Stimulated activated effector memory CD8-positive, alpha-beta T cell treated with anti-CD3 and anti-CD28 coated beads, Interleukin-12 subunit alpha, Interleukin-12 subunit beta, amount 100 ng/mL, for 72 hours (primary cell): ENCODE results near the gene PRR19.
"Not testable (repeated sequence)": the region's sequence is repeated elsewhere in the genome, so short reads cannot be mapped to it uniquely, and the experiment has no call there.

Experiments
- ATAC-seq: fragments of 150-1000 bp; cut with Tn5 transposase; 2 replicates; pipeline ENCODE4 v1.10.0; 2021
- DNase-seq, 2 donors: peaks; one replicate each; pipeline ENCODE4 v3.0.0; 2021 to 2022; ENCODE audit warnings: low spot score in 2 of 2
- H3K27ac Mint-ChIP-seq: one replicate; pipeline ENCODE4 v1.8.0; 2022; ENCODE audit warnings: mild to moderate bottlenecking, mixed read lengths
- H3K36me3 Mint-ChIP-seq: one replicate; pipeline ENCODE4 v1.8.0; 2022; ENCODE audit warnings: mild to moderate bottlenecking, mixed read lengths
- H3K4me1 Mint-ChIP-seq: one replicate; pipeline ENCODE4 v1.8.0; 2022; ENCODE audit warnings: mixed read lengths
- H3K4me3 Mint-ChIP-seq: one replicate; pipeline ENCODE4 v1.8.0; 2022; ENCODE audit warnings: mild to moderate bottlenecking, mixed read lengths
- H3K9me3 Mint-ChIP-seq: one replicate; pipeline ENCODE4 v1.8.0; 2022; ENCODE audit warnings: mixed read lengths

The PRR19 gene, protein sequence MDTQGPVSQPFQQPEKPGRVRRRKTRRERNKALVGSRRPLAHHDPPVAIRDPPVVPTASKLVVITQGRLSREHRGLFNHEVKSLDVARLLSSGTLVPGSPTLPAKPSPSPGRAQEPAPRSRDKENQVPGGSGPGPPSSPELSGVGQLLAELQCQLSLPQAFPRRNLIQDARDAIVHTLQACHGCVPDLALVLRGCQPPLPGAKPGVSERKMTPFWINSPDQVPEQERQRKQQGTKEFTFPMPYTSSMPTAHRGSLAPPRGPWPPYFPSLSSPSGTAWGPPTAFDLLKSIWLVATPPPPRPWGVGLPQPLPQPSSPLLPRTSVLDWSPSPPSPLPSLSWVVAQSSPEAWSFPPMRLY

DNA sequence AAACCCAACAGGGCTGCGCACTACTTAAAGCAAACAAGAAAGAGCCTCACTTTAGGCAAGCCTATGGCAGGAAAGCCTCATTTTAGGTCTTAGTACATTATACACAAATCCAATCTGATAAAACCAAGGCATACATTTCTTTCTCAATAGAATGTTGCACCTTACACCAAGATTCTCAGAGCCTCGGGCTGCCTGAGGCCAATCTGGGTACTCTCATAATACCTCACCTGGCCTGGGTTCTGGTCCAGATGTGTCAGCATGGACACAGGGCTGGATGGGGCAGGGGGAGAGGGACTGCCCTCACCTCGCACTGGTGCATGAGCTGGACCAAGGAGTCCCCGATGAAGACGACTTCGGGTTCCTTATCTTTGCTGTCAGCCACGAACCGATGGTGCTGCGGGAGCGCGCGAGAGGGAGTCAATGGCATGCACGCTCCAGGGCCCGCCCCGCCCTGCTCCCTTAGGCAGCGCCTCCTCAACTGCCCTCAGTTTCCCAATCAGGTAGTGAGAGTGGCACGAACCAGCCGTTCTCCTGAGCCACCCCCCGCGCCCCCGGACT lies at the start of gene PRR19:
Gene PRR19 (plus strand): TSS at position 487 of the 558 bp plus-strand sequence. CDS start 7,453 bp downstream, outside the sequence.
- H3K27ac Mint-ChIP-seq: peak within 1 kb of the TSS; percentile 87
- peak within 1 kb of the TSS; percentile 88 for H3K4me3 Mint-ChIP-seq
- no peaks in the 10 kb centered on the region for H3K9me3 Mint-ChIP-seq
- ATAC-seq: peak; percentile 45
- peaks cover 29% of the 10 kb centered on the region for H3K4me1 Mint-ChIP-seq
- peaks cover 21% of the 10 kb centered on the region for H3K36me3 Mint-ChIP-seq
- DNase-seq: no peak

DNA sequence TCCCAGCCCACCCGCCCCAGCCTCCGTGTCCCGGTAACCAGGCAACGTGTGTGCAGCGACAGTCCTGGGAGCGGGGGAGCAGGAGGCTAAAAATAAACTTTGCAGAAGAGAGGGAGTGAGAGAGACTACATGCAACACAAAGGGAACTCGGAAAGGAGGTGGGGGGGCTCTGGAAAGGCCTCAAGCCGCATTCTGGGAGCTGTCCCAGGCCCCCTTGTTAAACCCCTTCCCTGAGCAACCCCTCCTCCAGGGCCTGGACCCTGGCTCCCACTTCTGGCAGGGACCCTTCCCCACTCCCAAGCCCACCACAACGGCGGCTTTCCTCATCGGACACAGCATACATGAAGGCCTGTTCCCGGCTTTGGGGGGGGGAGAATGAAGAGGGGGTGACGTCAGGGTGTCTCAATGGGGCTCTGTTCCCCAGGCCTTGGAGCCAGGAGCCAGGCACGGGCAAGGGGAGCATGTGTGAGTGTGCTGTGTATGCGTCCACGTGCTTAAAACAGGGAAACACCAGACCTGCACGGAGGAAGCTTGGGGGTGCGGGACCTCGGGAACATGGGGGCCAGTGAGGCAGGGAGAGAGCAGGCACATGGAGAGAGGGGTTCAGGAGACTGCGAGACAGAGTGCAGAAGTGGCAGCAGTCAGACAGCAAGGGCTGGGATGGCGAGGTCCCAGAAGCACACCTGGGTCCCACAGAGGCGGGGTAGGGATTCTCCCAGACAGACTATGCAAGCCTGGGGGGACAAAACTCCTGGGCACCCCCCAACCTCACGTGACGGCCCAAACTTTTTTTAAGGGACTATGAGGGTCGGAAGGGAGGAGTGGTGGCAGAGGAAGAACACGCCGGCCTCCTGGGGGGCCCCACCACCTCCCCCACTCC lies 49.3 kb upstream of the PRR19 start:
- no peak for ATAC-seq
- H3K36me3 Mint-ChIP-seq: peaks cover 25% of the 10 kb centered on the region
- H3K9me3 Mint-ChIP-seq: no peaks in the 10 kb centered on the region

DNA sequence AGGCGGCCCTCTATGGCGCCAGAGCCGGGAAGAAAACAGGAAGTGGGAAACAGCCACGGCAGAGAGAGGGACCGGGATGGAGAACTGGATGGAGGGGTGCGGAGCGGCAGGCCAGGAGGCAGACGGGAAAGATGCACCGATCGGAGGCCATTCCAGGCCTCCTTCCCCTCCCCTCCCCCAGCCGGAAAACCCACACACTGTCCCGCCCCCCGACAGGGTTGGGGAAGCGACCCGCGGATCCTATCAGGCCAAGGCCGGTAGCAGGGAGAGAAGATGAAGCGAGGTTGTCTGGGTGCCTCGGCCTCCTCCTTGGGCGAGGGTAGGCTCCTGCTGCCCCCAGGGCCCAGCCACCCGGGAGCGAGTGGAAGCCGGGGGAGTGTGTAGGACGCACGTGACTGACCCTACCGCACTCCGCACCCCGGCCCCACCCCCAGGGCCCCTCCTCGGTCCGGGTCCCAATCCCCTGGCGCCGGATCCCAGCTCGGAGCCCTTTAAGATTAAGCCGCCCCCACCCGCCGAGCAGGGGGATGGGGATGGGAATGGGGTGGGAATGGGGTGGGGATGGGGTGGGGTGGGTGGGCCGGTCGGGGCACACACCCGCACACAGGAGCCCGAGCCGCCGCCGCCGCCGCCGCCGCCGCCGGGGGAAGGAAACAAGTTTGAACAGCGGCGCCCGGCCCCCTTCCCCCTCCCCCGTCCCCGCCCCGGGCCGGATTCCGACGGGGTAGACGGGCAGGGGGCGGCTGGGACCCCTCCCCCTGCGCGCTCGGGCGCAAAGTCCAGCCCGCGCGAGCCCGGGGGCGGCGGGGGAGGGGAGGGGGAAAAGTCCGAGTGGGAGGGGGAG lies 48.5 kb upstream of the PRR19 start:
- Mint-ChIP-seq H3K9me3 (no peaks in the 10 kb centered on the region), H3K27ac (peak overlapping the region; percentile 99), H3K4me1 (peaks cover 32% of the 10 kb centered on the region), H3K36me3 (peaks cover 24% of the 10 kb centered on the region), H3K4me3 (peak overlapping the region; percentile 95)
- DNase-seq: peak; percentile 34 to 80
- ATAC-seq: peak; percentile 23

More for the DNA sequence above, 49.3 kb upstream of the PRR19 start:
- peak overlapping the region; percentile 99 for H3K27ac Mint-ChIP-seq
- H3K4me1 Mint-ChIP-seq: peaks cover 32% of the 10 kb centered on the region
- DNase-seq: no peak
- H3K4me3 Mint-ChIP-seq: peak overlapping the region; percentile 95

DNA sequence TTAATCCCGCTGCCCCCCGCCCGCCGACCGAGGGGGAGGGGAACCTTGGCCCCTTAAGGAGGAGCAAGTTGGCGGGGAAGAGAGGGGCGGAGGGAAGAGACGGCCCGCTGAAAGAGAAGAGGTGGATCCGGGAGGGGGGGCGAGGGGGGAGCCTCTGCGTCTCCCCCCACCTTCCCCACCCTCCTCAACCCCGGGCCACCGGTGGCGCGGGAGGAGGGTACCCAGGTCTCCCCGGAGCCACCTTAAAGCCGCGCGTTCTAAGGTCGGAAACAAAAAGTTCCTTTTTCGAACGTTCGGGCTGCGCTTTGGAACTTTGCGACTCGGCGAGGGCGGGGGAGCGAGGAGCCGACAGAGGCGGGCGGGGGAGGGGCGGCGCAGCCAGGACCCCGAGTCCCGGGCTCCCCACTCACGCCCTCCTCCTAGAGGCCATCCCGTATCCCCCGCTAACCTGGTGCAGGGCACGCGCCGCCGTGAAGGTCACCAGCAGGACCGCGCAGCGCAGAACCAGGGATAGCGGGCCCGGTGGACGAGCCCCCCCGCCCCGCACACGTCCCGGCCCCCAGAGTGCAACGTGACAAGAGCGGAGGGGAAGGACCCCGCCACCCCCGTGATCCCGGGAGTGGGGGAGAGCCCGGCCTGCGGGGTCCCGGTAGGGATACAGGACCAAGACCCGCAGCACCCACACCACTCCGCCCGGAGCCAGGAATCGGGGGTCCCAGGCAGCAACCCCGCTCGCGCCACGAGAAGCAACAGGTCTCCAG lies 47.7 kb upstream of the PRR19 start:
- peak overlapping the region; percentile 99 for H3K27ac Mint-ChIP-seq
- H3K36me3 Mint-ChIP-seq: peaks cover 16% of the 10 kb centered on the region
- ATAC-seq: peak; percentile 42
- peak overlapping the region; percentile 95 for H3K4me3 Mint-ChIP-seq
- DNase-seq: peak; percentile 50 to 87
- H3K9me3 Mint-ChIP-seq: no peaks in the 10 kb centered on the region
- peaks cover 32% of the 10 kb centered on the region for H3K4me1 Mint-ChIP-seq

DNA sequence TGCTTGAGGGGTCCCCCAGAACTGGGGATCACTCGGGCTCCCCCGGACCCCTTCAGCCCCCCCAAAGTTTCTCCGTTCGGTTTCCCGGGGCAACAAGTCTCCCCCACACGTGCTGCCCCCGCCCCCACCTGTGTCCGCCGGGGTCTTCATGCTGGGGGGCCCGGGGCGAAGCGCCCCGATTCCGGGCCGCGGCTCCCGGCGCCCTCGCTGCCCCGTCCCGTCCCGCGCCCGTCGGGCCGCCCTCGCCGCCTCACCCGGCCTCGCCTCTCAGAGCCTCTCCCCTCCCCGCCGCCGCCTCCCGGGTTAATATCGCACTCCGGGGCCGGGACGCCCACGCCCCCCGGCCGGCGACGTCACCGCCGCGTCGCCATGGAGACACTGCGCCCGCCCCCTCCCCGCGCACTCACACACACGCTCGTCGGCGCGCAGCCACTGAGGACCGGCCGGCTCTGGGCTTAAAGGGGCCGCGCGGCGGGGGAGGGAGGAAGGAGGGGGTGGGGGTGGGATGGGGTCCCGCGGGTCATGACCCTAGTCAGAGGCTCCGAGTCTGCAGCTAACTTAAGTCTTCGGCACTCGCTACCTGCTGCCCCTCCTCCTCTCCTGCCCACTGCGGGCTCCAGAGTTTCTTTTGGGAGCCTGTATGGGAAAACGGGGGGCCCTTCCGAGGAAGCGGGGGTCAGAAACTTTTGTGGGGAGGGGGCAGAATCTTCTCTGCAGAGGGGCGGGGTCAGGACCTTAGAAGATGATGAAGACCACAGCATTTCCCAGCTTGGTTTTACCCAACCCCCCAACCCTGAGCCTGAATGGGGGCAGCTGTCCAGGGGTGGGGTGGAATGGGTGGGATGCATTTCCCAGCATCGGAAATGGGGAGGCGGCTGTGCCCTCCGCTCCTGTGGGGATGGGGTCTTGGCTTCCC lies 46.8 kb upstream of the PRR19 start, which contains the start of gene ERF:
Gene ERF (minus strand): TSS at position 279 of the 916 bp plus-strand sequence. CDS start 129 bp downstream, at position 150.
- DNase-seq (peak; percentile 94 to 97), ATAC-seq (peak; percentile 88)
- Mint-ChIP-seq H3K9me3 (no peaks in the 10 kb centered on the region), H3K27ac (peak within 1 kb of the TSS; percentile 99), H3K4me1 (peaks cover 32% of the 10 kb centered on the region), H3K4me3 (peak within 1 kb of the TSS; percentile 95), H3K36me3 (peaks cover 8% of the 10 kb centered on the region)

DNA sequence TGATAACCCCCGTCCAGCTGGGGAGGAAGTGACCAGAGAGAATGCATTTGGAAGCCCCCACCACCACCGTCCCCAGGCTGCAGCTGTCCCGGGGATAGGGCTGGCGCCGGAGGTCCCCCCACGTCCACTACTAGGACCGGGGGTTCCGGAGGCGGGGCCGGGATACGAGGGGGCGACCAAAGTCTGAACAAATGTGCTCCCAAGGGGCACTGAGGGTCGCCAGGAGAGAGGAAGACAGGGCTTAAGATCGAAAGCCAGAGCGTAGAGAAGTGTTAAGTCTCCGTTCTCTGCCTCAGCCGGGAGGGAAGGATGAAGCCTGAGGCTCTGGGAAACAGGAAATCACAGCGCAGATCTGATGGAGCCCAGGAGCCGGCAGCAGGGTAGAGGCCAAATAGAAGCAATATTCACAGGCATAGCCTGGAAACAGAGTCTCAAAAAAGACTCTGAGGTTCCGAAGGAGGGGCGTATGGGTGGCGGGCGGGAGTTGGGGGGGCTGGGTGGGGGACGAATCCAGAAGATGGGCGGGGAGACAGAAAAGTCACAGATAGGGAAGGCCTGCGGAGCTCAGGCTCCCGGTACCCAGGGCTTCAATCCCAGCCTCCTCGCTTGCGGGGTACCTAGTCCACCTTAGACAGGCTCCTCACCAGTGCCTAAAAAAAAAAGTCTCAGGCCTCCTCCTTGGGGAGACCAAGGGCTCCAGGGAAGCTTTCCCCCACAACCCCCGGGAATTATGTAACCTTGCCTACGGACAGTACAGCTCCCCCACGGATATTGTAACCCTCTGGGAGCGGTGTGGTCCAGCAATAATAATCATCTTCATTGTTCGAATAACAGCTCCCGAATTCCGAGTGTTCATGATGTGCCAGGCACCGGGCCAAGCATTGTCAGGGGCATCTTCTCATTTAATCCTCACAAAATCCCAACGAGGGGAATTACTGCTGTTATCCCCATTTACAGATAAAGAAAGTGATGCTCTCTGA lies 45.9 kb upstream of the PRR19 start:
- Mint-ChIP-seq H3K4me1 (peaks cover 32% of the 10 kb centered on the region), H3K27ac (peak overlapping the region; percentile 99)

DNA sequence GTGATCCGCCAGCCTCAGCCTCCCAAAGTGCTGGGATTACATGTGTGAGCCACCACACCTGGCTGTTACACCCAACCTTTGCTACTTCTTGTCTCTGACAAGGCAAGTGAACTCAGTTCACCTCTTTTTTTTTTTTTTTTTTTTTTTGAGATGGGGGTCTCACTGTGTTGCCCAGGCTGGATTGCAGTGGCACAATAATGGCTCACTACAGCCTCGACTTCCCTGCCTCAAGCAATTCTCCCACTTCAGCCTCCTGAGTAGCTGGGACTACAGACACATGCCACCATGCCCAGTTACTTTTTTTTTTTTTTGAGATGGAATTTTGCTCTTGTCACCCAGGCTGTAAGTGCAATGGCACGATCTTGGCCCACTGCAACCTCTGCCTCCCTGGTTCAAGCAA lies 44.1 kb upstream of the PRR19 start:
- peaks cover 29% of the 10 kb centered on the region for H3K4me1 Mint-ChIP-seq
- not testable (repeated sequence) for ATAC-seq, DNase-seq

More for the DNA sequence above, 45.9 kb upstream of the PRR19 start:
- H3K9me3 Mint-ChIP-seq: no peaks in the 10 kb centered on the region
- H3K4me3 Mint-ChIP-seq: peak overlapping the region; percentile 95
- no peak for DNase-seq
- peaks cover 8% of the 10 kb centered on the region for H3K36me3 Mint-ChIP-seq
- ATAC-seq: no peak

DNA sequence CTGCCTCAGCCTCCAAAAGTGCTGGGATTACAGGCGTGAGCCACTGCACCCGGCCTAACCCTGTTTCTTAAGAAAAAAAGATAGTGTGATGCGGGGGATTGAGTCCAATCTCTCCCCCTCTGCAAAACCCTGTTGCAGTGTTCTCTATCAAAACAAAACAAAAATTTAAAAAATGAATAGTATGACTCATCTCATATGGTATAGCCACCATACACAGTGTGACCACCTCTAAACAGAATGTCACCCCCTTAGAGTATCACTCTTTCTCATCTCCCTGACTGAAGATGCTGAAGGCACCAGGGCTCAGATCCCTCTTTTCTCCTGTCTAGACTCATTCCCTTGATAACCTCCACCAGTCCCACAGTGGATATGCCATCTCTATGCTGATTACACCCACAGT lies 40.2 kb upstream of the PRR19 start:
- H3K36me3 Mint-ChIP-seq: no peaks in the 10 kb centered on the region
- H3K4me3 Mint-ChIP-seq: no peak overlapping the region
- peak overlapping the region; percentile 72 for H3K27ac Mint-ChIP-seq
- DNase-seq (no peak), ATAC-seq (peak; percentile 87)
- H3K4me1 Mint-ChIP-seq: peaks cover 12% of the 10 kb centered on the region
- H3K9me3 Mint-ChIP-seq: no peaks in the 10 kb centered on the region

More for the DNA sequence above, 44.1 kb upstream of the PRR19 start:
- H3K36me3 Mint-ChIP-seq, H3K27ac Mint-ChIP-seq, H3K4me3 Mint-ChIP-seq, H3K9me3 Mint-ChIP-seq: not testable (repeated sequence)

DNA sequence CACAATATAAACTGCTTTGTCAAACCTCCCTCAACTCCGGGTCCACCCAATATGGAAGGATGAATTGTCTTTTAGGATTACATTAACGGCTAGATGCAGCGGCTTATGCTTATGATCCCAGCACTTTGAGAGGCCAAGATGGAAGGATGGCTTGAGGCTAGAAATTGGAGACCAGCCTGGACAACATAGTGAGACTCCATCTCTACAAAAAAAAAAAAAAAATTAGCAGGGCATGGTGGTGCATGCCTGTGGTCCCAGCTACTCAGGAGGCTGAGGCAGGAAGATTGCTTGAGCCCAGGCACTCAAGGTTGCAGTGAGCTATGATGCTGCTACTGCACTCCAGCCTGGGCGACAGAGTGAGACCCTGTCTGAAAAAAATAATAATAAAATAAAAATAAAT lies 35.8 kb upstream of the PRR19 start:
- H3K27ac Mint-ChIP-seq, H3K36me3 Mint-ChIP-seq, ATAC-seq, H3K4me3 Mint-ChIP-seq, H3K9me3 Mint-ChIP-seq, DNase-seq: not testable (repeated sequence)
- H3K4me1 Mint-ChIP-seq: peaks cover 12% of the 10 kb centered on the region

DNA sequence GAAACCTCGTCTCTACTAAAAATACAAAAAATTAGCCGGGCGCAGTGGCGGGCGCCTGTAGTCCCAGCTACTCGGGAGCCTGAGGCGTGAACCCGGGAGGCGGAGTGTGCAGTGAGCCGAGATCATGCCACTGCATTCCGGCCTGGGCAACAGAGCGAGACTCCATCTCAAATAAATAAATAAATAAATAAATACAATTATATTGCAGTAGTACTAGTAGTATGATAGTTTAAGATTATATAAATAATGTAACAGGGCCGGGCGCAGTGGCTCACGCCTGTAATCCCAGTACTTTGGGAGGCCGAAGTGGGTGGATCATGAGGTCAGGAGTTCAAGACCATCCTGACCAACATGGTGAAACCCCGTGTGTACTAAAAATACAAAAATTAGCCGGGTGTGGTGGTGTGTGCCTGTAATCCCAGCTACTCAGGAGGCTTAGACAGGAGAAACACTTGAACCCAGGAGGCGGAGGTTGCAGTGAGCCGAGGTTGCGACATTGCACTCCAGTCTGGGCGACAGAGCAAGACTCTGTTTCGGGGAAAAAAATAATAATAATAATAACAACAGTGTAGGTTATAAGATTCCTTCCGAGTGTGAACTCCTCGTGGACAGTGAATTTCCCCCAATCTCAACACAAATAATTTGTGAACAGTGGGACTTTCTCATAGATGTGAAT lies 34.9 kb upstream of the PRR19 start:
- not testable (repeated sequence) for DNase-seq, H3K4me1 Mint-ChIP-seq, H3K4me3 Mint-ChIP-seq, H3K9me3 Mint-ChIP-seq, ATAC-seq, H3K36me3 Mint-ChIP-seq, H3K27ac Mint-ChIP-seq

DNA sequence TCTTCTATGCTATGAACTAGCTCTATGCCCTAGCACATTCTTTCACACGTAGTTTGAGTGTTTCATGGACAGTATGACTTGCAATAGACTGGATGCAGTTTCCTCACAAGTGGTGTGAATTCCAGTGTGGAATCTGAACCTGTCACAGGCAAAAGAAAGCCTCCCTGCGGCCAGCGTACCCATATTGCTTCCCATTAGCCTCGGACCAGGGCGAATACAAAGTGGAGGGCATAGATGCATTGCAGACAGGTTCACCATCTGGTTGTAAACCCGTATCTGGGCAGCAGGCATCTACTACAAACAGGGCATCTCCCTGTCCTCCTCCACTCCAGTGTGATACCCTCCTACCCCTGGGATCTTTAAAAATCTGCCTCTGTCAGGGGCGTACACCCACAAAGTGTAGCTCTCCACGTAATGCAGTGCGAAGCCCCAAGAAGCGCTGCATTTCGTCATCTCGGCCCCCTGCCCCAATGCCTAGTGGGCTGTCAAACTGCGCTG lies 34.2 kb upstream of the PRR19 start:
- Mint-ChIP-seq H3K9me3 (no peaks in the 10 kb centered on the region), H3K4me1 (peaks cover under 1% of the 10 kb centered on the region), H3K36me3 (peaks cover 6% of the 10 kb centered on the region), H3K27ac (no peak overlapping the region), H3K4me3 (no peak overlapping the region)
- DNase-seq (no peak), ATAC-seq (no peak)
